Muscle of leg (tissue), 11 donors: Measurements from ENCODE around the gene KCNJ4. TPM values are rescaled to one million over a fixed set of nuclear protein-coding genes. Genes with fewer than 3 reads are reported as not detected.

ENCODE experiments used
- DNase-seq: peaks from one replicate; pipeline ENCODE4 v3.0.0; 2013
- H3K27ac ChIP-seq: one replicate; pipeline ENCODE4 v1.5.1; 2013; ENCODE audit warnings: mild to moderate bottlenecking, low read length, control low read depth
- H3K27me3 ChIP-seq: one replicate; pipeline ENCODE4 v1.6.1; 2013; ENCODE audit warnings: low read length; ENCODE audit not compliant: control insufficient read depth, insufficient read depth
- H3K36me3 ChIP-seq: one replicate; pipeline ENCODE4 v1.6.1; 2013; ENCODE audit warnings: low read length; ENCODE audit not compliant: control insufficient read depth, insufficient read depth
- H3K4me1 ChIP-seq: one replicate; pipeline ENCODE4 v1.6.1; 2013; ENCODE audit warnings: low read length; ENCODE audit not compliant: control insufficient read depth, insufficient read depth
- H3K4me3 ChIP-seq: one replicate; pipeline ENCODE4 v1.5.1; 2013; ENCODE audit warnings: low read length, control low read depth
- H3K9me3 ChIP-seq: replicated peaks from 2 replicates; pipeline ENCODE4 v1.6.1; 2013; ENCODE audit warnings: low read depth, low read length; ENCODE audit not compliant: control insufficient read depth
- WGBS: methylation state at CpG from one replicate; pipeline ENCODE4 v1.1.5; 2013; ENCODE audit warnings: missing lambda C conversion rate; ENCODE audit not compliant: insufficient coverage; 5-methylcytosine and 5-hydroxymethylcytosine counted together
- polyA plus RNA-seq, 8 donors: library from polyadenylated mRNA; unstranded; fragments of 120-200 nt; gene quantifications; one replicate each; pipeline versions ENCODE4 v1.2.1 to v1.2.3, GENCODE V29; 2013; ENCODE audit warnings: inconsistent platforms in 1 of 8, low replicate concordance in 1 of 8; ENCODE audit not compliant: insufficient read length in 8 of 8, insufficient read depth in 1 of 8
- total RNA-seq: library from RNA; stranded (reverse); fragments of 120-200 nt; gene quantifications from one replicate; pipeline ENCODE4 v1.2.4, GENCODE V29; 2013

The KCNJ4 gene
- total and polyA plus RNA-seq, 9 donors = 0.27 to 0.80 (median 0.37) TPM

DNA sequence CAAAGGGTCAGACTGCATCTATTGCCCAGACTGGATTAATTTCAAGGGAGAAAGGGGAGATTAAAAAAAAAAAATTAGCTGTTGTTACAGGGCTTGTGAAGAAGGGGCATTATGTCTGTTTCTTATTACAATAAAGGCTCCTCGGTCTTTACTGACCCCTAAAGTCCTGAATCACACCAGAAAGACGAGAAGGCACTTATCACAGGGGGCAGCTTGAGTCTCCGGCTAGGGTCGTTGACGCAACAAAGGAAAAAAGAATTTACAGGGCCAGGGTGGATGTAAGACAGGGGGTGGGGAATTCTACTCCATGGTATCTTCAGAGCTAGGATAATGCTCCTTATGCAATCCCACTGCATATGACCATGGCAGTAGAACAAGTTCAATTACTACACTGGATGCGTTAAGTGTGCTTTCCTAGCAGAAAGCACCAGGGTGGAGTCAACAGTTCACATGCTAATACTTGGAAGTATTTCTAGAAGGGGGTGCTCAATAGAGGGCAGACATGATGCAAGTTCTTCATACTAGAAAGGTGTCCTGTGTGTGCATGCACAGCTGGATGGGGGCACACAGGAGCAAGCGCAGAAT lies 34.7 kb upstream of the KCNJ4 start:
- no peak for DNase-seq
- H3K27me3 ChIP-seq = no peaks in the 10 kb centered on the region
- no peak overlapping the region for H3K4me3 ChIP-seq
- no CpG with 5 or more reads among the region's 7 CpGs for WGBS
- no peak overlapping the region for H3K27ac ChIP-seq
- peaks cover 3% of the 10 kb centered on the region for H3K4me1 ChIP-seq
- H3K9me3 ChIP-seq = no peaks in the 10 kb centered on the region
- peaks cover 75% of the 10 kb centered on the region for H3K36me3 ChIP-seq

DNA sequence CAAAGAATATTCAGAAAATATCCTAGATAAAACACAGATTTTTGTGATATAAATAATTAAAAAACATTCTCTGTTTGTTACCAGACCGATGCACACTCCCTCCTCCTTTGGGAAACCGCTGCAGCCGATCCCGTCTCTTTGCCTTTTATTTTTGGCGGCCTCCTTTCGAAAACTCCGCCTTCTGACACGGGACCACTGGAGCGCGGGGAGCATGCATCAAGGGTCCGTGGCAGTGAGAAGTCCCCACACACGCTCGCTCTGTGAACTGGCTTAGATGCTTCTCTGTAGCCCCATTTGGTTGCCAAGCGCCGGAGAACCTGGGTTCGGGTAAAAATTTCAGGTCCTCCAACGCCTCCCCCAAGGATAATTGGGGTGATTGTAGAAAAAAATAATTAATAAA lies 34.1 kb upstream of the KCNJ4 start:
- peaks cover 78% of the 10 kb centered on the region for H3K36me3 ChIP-seq
- no peak overlapping the region for H3K4me3 ChIP-seq
- no peak for DNase-seq
- peaks cover 3% of the 10 kb centered on the region for H3K4me1 ChIP-seq
- 90% methylated on average over 13 of the region's 17 CpGs for WGBS
- H3K27me3 ChIP-seq = no peaks in the 10 kb centered on the region
- no peaks in the 10 kb centered on the region for H3K9me3 ChIP-seq
- no peak overlapping the region for H3K27ac ChIP-seq

DNA sequence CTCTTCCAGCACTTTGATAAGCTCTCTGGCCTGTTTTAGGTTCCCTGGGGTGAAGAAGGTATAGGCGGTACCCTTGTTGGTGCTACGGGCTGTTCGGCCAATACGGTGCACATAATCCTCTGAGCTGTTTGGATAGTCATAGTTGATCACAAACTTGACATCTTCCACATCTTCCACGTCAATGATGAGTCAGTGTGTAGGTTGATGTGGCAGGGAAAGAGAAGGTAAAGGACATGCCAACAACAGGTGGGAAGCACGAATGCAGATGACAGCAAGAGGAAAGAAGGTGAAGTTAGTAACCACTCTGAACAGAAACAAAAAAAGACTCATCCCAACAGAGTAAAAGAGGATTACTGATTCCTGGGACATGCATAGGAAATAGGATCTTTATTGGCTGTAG lies 32.9 kb upstream of the KCNJ4 start:
- no peak for DNase-seq
- no peak overlapping the region for H3K27ac ChIP-seq
- no CpG with 5 or more reads among the region's 6 CpGs for WGBS
- H3K4me3 ChIP-seq = no peak overlapping the region
- H3K9me3 ChIP-seq = no peaks in the 10 kb centered on the region
- H3K27me3 ChIP-seq = no peaks in the 10 kb centered on the region
- H3K36me3 ChIP-seq = peaks cover 76% of the 10 kb centered on the region
- peaks cover 3% of the 10 kb centered on the region for H3K4me1 ChIP-seq

DNA sequence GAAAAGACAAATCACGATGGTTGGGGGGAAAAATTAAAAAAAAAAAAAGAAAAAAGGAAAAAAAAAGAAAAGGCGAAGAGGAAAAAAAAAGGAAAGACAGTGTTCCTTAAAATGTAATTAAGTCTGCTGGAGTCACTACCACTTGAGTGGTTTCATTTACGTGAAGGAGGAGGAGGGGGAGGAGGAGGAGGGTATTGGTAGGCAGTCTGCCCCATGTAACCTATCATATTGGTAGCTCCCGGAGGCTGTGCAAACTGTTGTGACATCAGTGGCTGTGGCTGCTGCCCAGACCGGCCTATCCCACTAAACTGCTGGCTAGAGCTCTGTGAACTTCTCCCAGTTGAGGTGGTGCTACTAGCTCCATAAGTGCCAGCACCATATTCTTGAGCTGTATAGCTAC lies 30.8 kb upstream of the KCNJ4 start:
- WGBS = 69% methylated on average over 5 of the region's 5 CpGs
- H3K27me3 ChIP-seq = no peaks in the 10 kb centered on the region
- no peak for DNase-seq
- peaks cover 3% of the 10 kb centered on the region for H3K4me1 ChIP-seq
- no peak overlapping the region for H3K4me3 ChIP-seq
- peaks cover 83% of the 10 kb centered on the region for H3K36me3 ChIP-seq
- no peaks in the 10 kb centered on the region for H3K9me3 ChIP-seq
- no peak overlapping the region for H3K27ac ChIP-seq

DNA sequence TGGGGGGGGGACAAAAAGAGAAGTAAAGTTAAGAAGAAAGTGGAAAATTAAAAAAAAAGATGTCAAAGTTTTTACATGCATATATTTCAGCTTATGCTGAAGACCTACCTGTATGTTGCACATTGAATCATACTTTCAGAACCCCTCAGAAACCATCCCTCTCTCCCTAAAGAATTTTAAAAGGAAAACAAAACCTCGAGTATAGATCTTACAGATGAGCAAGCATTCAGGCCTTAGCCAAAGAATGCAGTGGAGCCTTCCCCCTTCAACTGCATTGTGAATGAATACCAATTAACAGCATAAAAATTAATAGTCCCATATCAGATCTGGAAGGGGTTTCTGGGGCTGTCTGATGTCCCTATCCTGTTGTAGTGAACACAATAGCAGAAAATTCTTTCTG lies 29.2 kb upstream of the KCNJ4 start:
- peaks cover 79% of the 10 kb centered on the region for H3K36me3 ChIP-seq
- no peak overlapping the region for H3K27ac ChIP-seq
- no peak for DNase-seq
- H3K9me3 ChIP-seq = no peaks in the 10 kb centered on the region
- H3K27me3 ChIP-seq = no peaks in the 10 kb centered on the region
- no peak overlapping the region for H3K4me3 ChIP-seq
- peaks cover 3% of the 10 kb centered on the region for H3K4me1 ChIP-seq
- no CpG with 5 or more reads among the region's 1 CpG for WGBS

DNA sequence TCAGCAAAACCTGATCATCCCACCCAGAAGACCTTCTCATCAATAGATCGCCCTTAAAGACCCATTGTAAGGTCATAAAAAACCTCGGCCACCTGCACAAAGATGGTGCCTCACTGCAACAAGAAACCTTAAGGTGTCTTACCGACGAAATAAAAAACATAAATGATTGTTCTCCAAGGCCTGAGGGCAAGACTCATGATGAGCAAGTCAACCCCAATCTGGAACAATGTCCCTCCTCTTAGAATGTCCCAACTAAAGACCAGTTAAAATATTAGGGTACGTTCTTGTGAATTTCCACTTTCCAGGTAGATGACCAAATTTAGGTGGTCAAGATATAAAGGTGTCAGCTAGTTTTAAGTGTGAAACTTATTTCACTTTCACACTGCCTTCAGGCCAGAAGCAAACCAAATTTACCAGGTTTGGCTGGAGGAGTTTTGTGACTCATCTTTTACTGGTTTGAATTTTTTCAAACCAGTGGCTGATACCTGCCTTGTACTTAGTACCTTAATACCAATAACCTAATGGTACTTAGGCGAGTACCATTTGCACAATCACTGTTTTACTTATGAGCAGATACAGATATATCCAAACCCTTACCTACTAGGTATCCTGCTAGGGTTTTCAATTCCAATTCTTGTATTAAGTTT lies 27.8 kb upstream of the KCNJ4 start:
- H3K4me3 ChIP-seq = no peak overlapping the region

DNA sequence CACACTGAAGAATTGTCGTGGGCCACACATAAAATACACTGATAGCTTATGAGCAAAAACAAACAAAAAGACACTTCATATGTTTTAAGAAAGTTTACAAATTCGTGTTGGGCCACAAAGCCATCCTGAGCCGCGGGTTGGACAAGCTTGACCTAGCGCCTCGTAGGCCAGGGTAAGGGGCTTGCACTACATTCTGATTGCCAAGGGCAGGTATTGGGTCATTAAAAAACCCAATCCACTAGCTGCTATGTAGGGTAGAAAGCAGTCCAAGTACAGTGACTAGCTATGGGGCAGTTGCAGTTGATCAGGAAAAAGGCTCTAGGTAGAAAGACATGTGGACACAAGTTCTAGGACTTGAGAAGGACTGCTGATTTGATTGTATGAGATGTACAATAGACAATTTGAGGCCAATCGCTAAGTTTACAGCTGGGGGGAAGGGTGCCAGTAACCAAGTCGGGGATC lies 26.9 kb upstream of the KCNJ4 start:
- H3K27me3 ChIP-seq = no peaks in the 10 kb centered on the region
- no peak overlapping the region for H3K4me3 ChIP-seq
- H3K9me3 ChIP-seq = no peaks in the 10 kb centered on the region
- H3K4me1 ChIP-seq = peaks cover 3% of the 10 kb centered on the region
- WGBS = 83% methylated on average over 3 of the region's 8 CpGs
- H3K36me3 ChIP-seq = peaks cover 72% of the 10 kb centered on the region
- DNase-seq = no peak
- H3K27ac ChIP-seq = no peak overlapping the region

More for the DNA sequence above, 27.8 kb upstream of the KCNJ4 start:
- Histone ChIP-seq H3K27ac (no peak overlapping the region), H3K36me3 (peaks cover 76% of the 10 kb centered on the region), H3K9me3 (no peaks in the 10 kb centered on the region), H3K27me3 (no peaks in the 10 kb centered on the region), H3K4me1 (peaks cover 3% of the 10 kb centered on the region)
- DNase-seq = no peak
- WGBS = 100% methylated on average over 2 of the region's 6 CpGs

DNA sequence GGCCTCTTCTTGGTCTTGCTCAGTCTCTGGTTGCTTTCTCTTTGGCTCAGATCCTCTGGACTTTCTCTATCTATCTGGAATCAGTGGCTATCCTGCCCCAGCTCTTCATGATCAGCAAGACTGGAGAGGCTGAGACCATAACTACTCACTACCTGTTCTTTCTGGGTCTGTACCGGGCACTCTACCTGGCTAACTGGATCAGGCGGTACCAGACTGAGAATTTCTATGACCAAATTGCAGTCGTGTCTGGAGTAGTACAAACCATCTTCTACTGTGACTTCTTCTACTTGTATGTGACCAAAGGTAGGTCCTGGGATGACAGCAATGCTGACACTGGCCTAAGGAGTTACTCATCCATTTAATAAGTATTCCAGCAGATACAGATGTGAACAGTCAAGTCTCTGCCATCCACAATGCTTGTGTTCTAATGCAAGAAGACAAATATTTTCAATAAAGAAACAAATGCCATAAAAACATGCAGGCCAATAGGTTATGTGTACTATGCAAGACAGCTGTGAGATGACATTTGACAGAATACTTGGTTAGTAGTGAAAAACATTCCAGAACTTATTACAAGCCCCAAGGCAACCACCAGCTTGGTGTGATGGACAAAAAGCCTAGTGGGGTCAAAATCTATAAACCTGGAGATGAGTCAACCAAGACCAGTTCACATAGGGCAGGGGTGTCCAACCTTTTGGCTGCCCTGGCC lies 26.3 kb upstream of the KCNJ4 start:
- H3K36me3 ChIP-seq = peaks cover 67% of the 10 kb centered on the region
- peaks cover 3% of the 10 kb centered on the region for H3K4me1 ChIP-seq
- H3K9me3 ChIP-seq = no peaks in the 10 kb centered on the region
- no peaks in the 10 kb centered on the region for H3K27me3 ChIP-seq
- DNase-seq = no peak
- WGBS = 83% methylated on average over 1 of the region's 3 CpGs
- H3K4me3 ChIP-seq = no peak overlapping the region
- H3K27ac ChIP-seq = no peak overlapping the region

DNA sequence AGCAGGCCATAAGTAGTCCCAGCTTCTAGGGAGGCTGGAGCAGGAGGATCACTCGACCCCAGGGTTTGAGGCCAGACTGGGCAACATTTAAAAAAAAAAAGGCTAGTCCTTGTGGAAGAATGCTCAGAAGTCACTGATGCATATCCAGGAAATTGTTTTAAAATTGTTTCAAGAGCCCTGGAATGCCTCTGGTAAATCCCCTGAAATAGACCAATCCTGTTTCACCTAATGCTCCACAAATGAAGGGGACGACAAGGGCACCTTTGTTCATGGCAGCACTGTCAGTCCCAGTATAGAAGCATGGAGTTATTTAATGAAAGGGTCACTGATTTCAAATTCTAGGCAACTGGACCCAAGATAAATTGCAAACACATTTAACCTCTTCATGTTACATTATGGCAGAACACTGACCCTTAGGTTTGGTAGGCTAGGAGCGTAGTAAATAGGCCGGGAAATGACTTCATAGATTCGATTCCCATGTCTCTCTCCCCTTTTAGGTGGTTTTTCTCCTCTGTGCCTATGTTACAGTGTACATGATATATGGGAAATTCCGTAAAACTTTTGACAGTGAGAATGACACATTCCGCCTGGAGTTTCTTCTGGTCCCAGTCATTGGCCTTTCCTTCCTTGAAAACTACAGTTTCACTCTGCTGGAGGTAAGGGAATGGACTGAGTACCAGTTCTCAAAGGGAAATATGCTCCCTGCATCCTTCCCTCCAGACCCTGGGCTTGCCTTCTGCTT lies 24.3 kb upstream of the KCNJ4 start:
- no peak overlapping the region for H3K27ac ChIP-seq
- no peaks in the 10 kb centered on the region for H3K9me3 ChIP-seq
- H3K4me3 ChIP-seq = no peak overlapping the region
- H3K36me3 ChIP-seq = peaks cover 50% of the 10 kb centered on the region
- no peak for DNase-seq
- WGBS = 78% methylated on average over 1 of the region's 7 CpGs
- no peaks in the 10 kb centered on the region for H3K27me3 ChIP-seq
- H3K4me1 ChIP-seq = no peaks in the 10 kb centered on the region

DNA sequence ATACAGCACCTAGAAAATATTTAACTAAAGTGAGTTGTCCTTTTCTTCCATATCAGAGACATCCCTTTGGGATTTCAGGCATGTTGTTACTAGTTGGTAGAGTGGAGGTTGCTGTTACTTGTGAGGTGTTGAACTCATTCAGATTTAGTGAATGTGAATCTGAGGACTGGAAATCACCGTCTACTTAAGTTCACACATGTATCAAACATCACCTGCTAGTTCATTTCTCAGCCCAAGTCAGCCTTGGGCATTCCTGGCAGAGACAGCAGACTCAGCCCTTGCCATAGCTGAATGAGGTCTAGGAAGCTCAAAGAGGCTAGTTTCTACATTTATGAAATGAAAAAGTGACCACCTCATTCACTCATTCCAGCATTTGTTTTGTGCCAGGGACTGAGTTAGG lies 22.6 kb upstream of the KCNJ4 start:
- no CpG with 5 or more reads among the region's 1 CpG for WGBS
- no peak for DNase-seq
- Histone ChIP-seq H3K4me1 (no peaks in the 10 kb centered on the region), H3K27me3 (no peaks in the 10 kb centered on the region), H3K27ac (no peak overlapping the region), H3K4me3 (no peak overlapping the region), H3K9me3 (no peaks in the 10 kb centered on the region), H3K36me3 (peaks cover 37% of the 10 kb centered on the region)
